ENCODE data around the gene ZSCAN5A.

DNA sequence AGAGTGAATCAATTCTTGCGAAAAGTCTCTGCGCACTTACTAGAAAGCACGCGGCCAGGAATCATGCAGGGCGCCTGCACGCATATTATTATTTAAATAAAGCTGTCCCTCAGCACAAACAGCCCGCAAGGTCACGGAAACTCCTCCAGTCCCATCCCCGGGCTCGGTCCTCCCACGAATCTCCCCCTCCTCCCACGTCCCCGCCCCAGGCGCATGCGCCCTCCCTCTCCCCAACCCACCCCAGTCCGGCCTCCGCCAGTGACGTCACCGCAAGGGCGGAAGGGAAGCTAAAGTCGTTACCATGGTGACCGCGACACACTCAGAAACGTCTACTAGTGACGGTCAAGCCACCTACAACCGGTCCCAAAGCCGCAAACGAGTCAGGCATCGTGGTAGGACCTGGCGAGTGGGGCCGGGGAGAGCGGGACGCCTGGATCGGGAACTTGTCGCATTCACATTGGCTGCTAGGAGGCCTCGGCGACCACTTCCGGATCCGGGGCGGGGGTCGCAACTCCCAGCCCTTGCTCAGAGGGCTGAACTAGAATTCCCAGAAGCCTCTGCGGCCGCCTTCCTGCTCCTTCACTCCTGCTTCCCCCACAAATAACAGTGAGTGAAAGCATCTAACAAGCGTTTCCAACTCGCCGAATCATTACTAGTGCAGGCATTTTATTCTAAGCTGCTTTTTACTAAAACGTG, at the start of gene ZSCAN5A:
- TF ChIP-seq, protein P1, sequence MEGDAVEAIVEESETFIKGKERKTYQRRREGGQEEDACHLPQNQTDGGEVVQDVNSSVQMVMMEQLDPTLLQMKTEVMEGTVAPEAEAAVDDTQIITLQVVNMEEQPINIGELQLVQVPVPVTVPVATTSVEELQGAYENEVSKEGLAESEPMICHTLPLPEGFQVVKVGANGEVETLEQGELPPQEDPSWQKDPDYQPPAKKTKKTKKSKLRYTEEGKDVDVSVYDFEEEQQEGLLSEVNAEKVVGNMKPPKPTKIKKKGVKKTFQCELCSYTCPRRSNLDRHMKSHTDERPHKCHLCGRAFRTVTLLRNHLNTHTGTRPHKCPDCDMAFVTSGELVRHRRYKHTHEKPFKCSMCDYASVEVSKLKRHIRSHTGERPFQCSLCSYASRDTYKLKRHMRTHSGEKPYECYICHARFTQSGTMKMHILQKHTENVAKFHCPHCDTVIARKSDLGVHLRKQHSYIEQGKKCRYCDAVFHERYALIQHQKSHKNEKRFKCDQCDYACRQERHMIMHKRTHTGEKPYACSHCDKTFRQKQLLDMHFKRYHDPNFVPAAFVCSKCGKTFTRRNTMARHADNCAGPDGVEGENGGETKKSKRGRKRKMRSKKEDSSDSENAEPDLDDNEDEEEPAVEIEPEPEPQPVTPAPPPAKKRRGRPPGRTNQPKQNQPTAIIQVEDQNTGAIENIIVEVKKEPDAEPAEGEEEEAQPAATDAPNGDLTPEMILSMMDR (conservative IDR thresholded peaks at IDR 0.05; ENCODE audit: low read length) = no peak
- no peak for TF ChIP-seq EZH2phosphoT487 (IDR thresholded peaks at IDR 0.05; ENCODE audit: borderline replicate concordance, low read depth, low read length)

All from OCI-LY7 (cell line).